ENCODE measurements around the gene SCGB1C1. TPM values are rescaled to one million over a fixed set of nuclear protein-coding genes. Genes with fewer than 3 reads are reported as not detected.

Gene SCGB1C1
- not detected in 2 replicates for total RNA-seq

GRCh38 chr11:192674-193128 is at the start of gene SCGB1C1:
TSS of gene SCGB1C1 (plus strand) at chr11:193078. CDS start at chr11:193100, 22 bp downstream.

GRCh38 chr11:207208-207862 is 14.5 kb downstream of the SCGB1C1 start, which contains the start of the genes BET1L and RIC8A:
TSS of gene BET1L (minus strand) at chr11:207399. CDS start at chr11:207321, 78 bp downstream.
TSS of gene RIC8A (plus strand) at chr11:207708. CDS start at chr11:208855, 1,147 bp downstream.

GRCh38 chr11:235997-236773 is 43.3 kb downstream of the SCGB1C1 start, which contains the start of gene SIRT3:
TSS of gene SIRT3 (minus strand) at chr11:236342. CDS start at chr11:236328, 14 bp downstream.

GRCh38 chr11:236774-237767 is 44.2 kb downstream of the SCGB1C1 start, which contains the start of gene PSMD13:
TSS of gene PSMD13 (plus strand) at chr11:236976. CDS start at chr11:237050, 74 bp downstream.

Other genes with a start within 250 kb of the SCGB1C1 start
- 18.6 and 20.2 TPM in 2 replicates for gene BET1L, start 14.3 kb downstream of the SCGB1C1 start, total RNA-seq
- 161 and 178 TPM in 2 replicates for gene RIC8A, start 14.6 kb downstream of the SCGB1C1 start, total RNA-seq
- 8.7 and 9.8 TPM in 2 replicates for gene SIRT3, start 43.3 kb downstream of the SCGB1C1 start, total RNA-seq
- gene PSMD13, start 43.9 kb downstream of the SCGB1C1 start, total RNA-seq = 152 and 162 TPM in 2 replicates
- not detected in 2 replicates for gene NLRP6, start 85.3 kb downstream of the SCGB1C1 start, total RNA-seq
- 8.1 and 9.5 TPM in 2 replicates for gene PGGHG, start 96.0 kb downstream of the SCGB1C1 start, total RNA-seq
- gene IFITM5, start 106.4 kb downstream of the SCGB1C1 start, total RNA-seq = not detected in 2 replicates
- gene IFITM2, start 114.7 kb downstream of the SCGB1C1 start, total RNA-seq = 113 and 138 TPM in 2 replicates
- 32.6 and 61.0 TPM in 2 replicates for gene IFITM1, start 121.0 kb downstream of the SCGB1C1 start, total RNA-seq
- gene IFITM3, start 127.8 kb downstream of the SCGB1C1 start, total RNA-seq = 90.2 and 101 TPM in 2 replicates
- gene B4GALNT4, start 176.4 kb downstream of the SCGB1C1 start, total RNA-seq = under 0.01 and 0.06 TPM in 2 replicates
- 0.81 and 1.3 TPM in 2 replicates for gene PKP3, start 201.1 kb downstream of the SCGB1C1 start, total RNA-seq
- 17.8 and 19.3 TPM in 2 replicates for gene SIGIRR, start 221.9 kb downstream of the SCGB1C1 start, total RNA-seq
- not detected in 2 replicates for gene ANO9, start 248.9 kb downstream of the SCGB1C1 start, total RNA-seq

Data from aortic smooth muscle cell (primary cell).